Measurements from ENCODE around the gene LAMA5. TPM values are rescaled to one million over a fixed set of nuclear protein-coding genes. Genes with fewer than 3 reads are reported as not detected.

The LAMA5 gene
- polyA plus RNA-seq, 2 of the 4 experiments (the other 2 are of a cell fraction) = 20.4 to 196 TPM

DNA sequence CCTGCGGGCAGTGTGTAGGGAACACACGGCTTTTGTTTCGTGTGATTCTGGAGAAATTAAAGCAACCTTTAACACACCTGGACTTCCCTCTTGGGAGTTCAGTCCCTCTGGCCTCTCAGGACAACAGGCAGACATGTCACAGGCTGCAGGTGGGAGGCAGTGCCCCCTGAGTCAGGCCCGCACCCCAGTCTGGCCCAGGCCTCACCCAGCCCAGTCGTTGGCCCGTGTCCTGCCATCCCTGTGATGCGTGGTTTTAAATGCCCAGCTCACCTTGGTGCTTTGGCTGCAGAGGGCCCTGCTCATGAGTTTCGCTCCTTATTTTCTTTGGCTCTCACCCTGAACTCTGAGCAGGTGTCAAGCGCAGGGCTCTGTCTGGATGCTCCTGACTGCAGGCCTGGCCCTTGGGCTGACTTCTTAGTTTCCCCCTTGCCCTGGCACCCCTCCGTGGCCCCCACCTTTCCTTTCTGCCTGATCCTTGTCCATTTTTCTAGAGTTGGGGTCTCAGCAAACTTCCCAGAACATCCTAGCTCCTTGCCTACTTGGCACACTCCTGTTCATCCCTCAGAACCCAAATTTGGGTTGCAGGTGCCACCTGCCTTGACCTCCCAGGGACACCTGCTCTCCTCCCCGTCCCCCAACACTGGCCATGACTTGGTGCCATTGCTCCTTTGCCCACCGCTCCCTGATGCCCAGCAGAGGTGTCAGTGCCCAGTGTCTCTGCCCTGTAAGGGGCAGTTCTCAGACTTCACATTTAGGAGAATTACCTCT, 42.2 kb upstream of the LAMA5 start:
- CTCF ChIA-PET = interaction anchor here (0.6 to 3.9 kb wide), 36 partner anchors 8 to 395 kb away, joined by 3 to 31 read pairs (median 5); partner anchors contain the start of genes RBBP8NL and SLCO4A1
- no peaks in the 10 kb centered on the region for H3K9me3 ChIP-seq
- no peak for TF ChIP-seq HEYL (CRISPR knock-in tag; IDR thresholded peaks at IDR 0.05)
- no peak for TF ChIP-seq NFE2L2 (conservative IDR thresholded peaks at IDR 0.05; ENCODE audit: low read length)
- no peak for TF ChIP-seq MAZ (IDR thresholded peaks at IDR 0.05; ENCODE audit: borderline replicate concordance, low read depth, low read length)
- TF ChIP-seq FOXS1 (CRISPR knock-in tag; IDR thresholded peaks at IDR 0.05) = no peak
- no peak for TF ChIP-seq ZSCAN20 (CRISPR knock-in tag; IDR thresholded peaks at IDR 0.05)
- no peak for TF ChIP-seq ZC3H11A (IDR thresholded peaks at IDR 0.05)
- TF ChIP-seq, protein P1, sequence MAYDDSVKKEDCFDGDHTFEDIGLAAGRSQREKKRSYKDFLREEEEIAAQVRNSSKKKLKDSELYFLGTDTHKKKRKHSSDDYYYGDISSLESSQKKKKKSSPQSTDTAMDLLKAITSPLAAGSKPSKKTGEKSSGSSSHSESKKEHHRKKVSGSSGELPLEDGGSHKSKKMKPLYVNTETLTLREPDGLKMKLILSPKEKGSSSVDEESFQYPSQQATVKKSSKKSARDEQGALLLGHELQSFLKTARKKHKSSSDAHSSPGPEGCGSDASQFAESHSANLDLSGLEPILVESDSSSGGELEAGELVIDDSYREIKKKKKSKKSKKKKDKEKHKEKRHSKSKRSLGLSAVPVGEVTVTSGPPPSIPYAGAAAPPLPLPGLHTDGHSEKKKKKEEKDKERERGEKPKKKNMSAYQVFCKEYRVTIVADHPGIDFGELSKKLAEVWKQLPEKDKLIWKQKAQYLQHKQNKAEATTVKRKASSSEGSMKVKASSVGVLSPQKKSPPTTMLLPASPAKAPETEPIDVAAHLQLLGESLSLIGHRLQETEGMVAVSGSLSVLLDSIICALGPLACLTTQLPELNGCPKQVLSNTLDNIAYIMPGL (CRISPR knock-in tag; IDR thresholded peaks at IDR 0.05; ENCODE audit: borderline replicate concordance) = no peak
- TF ChIP-seq ZNF302 (CRISPR knock-in tag; IDR thresholded peaks at IDR 0.05) = no peak
- WGBS (ENCODE audit: missing lambda C conversion rate) = 81% methylated on average over 12 of the region's 12 CpGs
- ATAC-seq (no peak), FAIRE-seq (no peak), DNase-seq (ENCODE audit: low read depth in 1 of 2, low spot score in 1 of 2) (no peak)
- H3K4me1 ChIP-seq = peaks cover 21% of the 10 kb centered on the region
- no peak overlapping the region for H3K4me3 ChIP-seq
- POLR2A ChIA-PET = no interaction called here
- peak overlapping the region; percentile 58; the same call in 2 of the 3 replicates for H3K4me2 ChIP-seq
- H3K27ac ChIP-seq = no peak overlapping the region

DNA sequence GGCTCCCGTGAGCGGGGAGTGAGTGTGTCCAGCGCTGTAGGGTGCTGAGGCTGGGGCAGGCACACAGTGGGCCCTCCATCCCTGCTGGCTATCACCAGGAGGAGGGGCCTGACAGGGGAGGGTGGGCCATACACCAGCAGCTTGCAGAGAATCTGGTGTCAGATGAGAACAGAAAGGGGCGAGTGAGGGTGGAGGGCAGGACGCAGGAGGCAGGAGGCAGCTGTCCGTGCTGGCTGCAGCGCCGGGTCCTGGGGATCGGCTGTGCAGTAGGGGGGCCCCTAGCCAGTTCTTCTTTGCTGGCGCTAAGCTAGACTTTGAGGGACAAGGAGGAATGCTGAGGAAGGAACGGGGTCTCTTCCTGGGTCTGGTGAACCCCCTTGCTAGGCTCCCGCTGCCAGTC, 41.5 kb upstream of the LAMA5 start:
- peaks cover 21% of the 10 kb centered on the region for H3K4me1 ChIP-seq

More for the DNA sequence above, 41.5 kb upstream of the LAMA5 start:
- CTCF ChIA-PET = interaction anchor here (1.5 to 3.9 kb wide), 5 partner anchors 13 to 383 kb away, joined by 4 to 31 read pairs (median 15); partner anchors contain the start of gene RBBP8NL
- no peak overlapping the region for H3K4me3 ChIP-seq
- DNase-seq (ENCODE audit: low read depth in 1 of 2, low spot score in 1 of 2) (no peak), ATAC-seq (no peak), FAIRE-seq (no peak)
- no peak overlapping the region for H3K27ac ChIP-seq
- WGBS (ENCODE audit: missing lambda C conversion rate) = 94% methylated on average over 9 of the region's 12 CpGs
- POLR2A ChIA-PET = no interaction called here
- H3K9me3 ChIP-seq = no peaks in the 10 kb centered on the region
- no peak overlapping the region for H3K4me2 ChIP-seq
- no peak for TF ChIP-seq TP53 (CRISPR knock-in tag; IDR thresholded peaks at IDR 0.05)
- TF ChIP-seq TFCP2L1 (CRISPR knock-in tag; IDR thresholded peaks at IDR 0.05) = no peak
- TF ChIP-seq, protein P2, sequence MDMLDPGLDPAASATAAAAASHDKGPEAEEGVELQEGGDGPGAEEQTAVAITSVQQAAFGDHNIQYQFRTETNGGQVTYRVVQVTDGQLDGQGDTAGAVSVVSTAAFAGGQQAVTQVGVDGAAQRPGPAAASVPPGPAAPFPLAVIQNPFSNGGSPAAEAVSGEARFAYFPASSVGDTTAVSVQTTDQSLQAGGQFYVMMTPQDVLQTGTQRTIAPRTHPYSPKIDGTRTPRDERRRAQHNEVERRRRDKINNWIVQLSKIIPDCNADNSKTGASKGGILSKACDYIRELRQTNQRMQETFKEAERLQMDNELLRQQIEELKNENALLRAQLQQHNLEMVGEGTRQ (IDR thresholded peaks at IDR 0.05) = no peak
- no peak for TF ChIP-seq POLR2AphosphoS2 (conservative IDR thresholded peaks at IDR 0.05; ENCODE audit: low read length)
- TF ChIP-seq NPAS2 (CRISPR knock-in tag; IDR thresholded peaks at IDR 0.05; ENCODE audit: borderline replicate concordance) = no peak
- TF ChIP-seq, protein P3, sequence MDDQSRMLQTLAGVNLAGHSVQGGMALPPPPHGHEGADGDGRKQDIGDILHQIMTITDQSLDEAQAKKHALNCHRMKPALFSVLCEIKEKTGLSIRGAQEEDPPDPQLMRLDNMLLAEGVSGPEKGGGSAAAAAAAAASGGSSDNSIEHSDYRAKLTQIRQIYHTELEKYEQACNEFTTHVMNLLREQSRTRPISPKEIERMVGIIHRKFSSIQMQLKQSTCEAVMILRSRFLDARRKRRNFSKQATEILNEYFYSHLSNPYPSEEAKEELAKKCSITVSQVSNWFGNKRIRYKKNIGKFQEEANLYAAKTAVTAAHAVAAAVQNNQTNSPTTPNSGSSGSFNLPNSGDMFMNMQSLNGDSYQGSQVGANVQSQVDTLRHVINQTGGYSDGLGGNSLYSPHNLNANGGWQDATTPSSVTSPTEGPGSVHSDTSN (IDR thresholded peaks at IDR 0.05) = no peak
- no peak for TF ChIP-seq MYC (IDR thresholded peaks at IDR 0.05; ENCODE audit: borderline replicate concordance, low read length)
- TF ChIP-seq JUNB (IDR thresholded peaks at IDR 0.05) = no peak
- TF ChIP-seq MAFK (IDR thresholded peaks at IDR 0.05; ENCODE audit: partially characterized antibody) = no peak
- TF ChIP-seq CBX8 (IDR thresholded peaks at IDR 0.05) = no peak
- no peak for TF ChIP-seq EHMT2 (IDR thresholded peaks at IDR 0.05; ENCODE audit: low read depth)
- TF ChIP-seq, protein P4, sequence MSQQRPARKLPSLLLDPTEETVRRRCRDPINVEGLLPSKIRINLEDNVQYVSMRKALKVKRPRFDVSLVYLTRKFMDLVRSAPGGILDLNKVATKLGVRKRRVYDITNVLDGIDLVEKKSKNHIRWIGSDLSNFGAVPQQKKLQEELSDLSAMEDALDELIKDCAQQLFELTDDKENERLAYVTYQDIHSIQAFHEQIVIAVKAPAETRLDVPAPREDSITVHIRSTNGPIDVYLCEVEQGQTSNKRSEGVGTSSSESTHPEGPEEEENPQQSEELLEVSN (IDR thresholded peaks at IDR 0.05; ENCODE audit: borderline replicate concordance, low read depth) = no peak
- no peak for TF ChIP-seq GATA3 (IDR thresholded peaks at IDR 0.05; ENCODE audit: borderline replicate concordance)
- TF ChIP-seq, protein P5, sequence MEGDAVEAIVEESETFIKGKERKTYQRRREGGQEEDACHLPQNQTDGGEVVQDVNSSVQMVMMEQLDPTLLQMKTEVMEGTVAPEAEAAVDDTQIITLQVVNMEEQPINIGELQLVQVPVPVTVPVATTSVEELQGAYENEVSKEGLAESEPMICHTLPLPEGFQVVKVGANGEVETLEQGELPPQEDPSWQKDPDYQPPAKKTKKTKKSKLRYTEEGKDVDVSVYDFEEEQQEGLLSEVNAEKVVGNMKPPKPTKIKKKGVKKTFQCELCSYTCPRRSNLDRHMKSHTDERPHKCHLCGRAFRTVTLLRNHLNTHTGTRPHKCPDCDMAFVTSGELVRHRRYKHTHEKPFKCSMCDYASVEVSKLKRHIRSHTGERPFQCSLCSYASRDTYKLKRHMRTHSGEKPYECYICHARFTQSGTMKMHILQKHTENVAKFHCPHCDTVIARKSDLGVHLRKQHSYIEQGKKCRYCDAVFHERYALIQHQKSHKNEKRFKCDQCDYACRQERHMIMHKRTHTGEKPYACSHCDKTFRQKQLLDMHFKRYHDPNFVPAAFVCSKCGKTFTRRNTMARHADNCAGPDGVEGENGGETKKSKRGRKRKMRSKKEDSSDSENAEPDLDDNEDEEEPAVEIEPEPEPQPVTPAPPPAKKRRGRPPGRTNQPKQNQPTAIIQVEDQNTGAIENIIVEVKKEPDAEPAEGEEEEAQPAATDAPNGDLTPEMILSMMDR (IDR thresholded peaks at IDR 0.05) = no peak
- TF ChIP-seq FOSL2 (IDR thresholded peaks at IDR 0.05) = no peak
- no peak for TF ChIP-seq FOSL2 (CRISPR knock-in tag; IDR thresholded peaks at IDR 0.05)
- TF ChIP-seq, protein P6, sequence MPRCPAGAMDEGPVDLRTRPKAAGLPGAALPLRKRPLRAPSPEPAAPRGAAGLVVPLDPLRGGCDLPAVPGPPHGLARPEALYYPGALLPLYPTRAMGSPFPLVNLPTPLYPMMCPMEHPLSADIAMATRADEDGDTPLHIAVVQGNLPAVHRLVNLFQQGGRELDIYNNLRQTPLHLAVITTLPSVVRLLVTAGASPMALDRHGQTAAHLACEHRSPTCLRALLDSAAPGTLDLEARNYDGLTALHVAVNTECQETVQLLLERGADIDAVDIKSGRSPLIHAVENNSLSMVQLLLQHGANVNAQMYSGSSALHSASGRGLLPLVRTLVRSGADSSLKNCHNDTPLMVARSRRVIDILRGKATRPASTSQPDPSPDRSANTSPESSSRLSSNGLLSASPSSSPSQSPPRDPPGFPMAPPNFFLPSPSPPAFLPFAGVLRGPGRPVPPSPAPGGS (IDR thresholded peaks at IDR 0.05) = no peak
- no peak for TF ChIP-seq FOXS1 (CRISPR knock-in tag; IDR thresholded peaks at IDR 0.05)
- no peak for TF ChIP-seq HDAC2 (IDR thresholded peaks at IDR 0.05)

Data from A549 (cell line).